Omental fat pad (tissue), 4 donors: ENCODE data around the gene LLGL1. TPM values are rescaled to one million over a fixed set of nuclear protein-coding genes. Genes with fewer than 3 reads are reported as not detected.

ENCODE experiments used
- ATAC-seq: fragments of 150-250 bp; one replicate; pipeline ENCODE4 v1.9.1; 2016; ENCODE audit warnings: mild to moderate bottlenecking, moderate library complexity; ENCODE audit not compliant: low FRiP score
- DNase-seq: peaks from one replicate; pipeline ENCODE4 v3.0.0-alpha.2; 2019; ENCODE audit warnings: low spot score
- total RNA-seq, 4 donors: library from RNA; depleted of rRNA; stranded (reverse); fragments of >200 nt; gene quantifications; one replicate each; pipeline ENCODE4 v1.1.0, GENCODE V29; 2016
- TF ChIP-seq, protein P1 (sequence below), 3 donors: fragments of 450-650 bp; IDR thresholded peaks; one replicate each; pipeline ENCODE4 v1.5.1; 2016 to 2017; ENCODE audit warnings: antibody characterized with exemption in 3 of 3, mild to moderate bottlenecking in 3 of 3, moderate library complexity in 2 of 3

Gene LLGL1
- total RNA-seq, 4 donors from 2014 or later, result 10.2 to 24.0 (median 13.2) TPM

GRCh38 chr17:18280249-18280648 lies 54.8 kb downstream of the LLGL1 start:
- DNase-seq (no peak), ATAC-seq (no peak)
- TF ChIP-seq, protein P1, sequence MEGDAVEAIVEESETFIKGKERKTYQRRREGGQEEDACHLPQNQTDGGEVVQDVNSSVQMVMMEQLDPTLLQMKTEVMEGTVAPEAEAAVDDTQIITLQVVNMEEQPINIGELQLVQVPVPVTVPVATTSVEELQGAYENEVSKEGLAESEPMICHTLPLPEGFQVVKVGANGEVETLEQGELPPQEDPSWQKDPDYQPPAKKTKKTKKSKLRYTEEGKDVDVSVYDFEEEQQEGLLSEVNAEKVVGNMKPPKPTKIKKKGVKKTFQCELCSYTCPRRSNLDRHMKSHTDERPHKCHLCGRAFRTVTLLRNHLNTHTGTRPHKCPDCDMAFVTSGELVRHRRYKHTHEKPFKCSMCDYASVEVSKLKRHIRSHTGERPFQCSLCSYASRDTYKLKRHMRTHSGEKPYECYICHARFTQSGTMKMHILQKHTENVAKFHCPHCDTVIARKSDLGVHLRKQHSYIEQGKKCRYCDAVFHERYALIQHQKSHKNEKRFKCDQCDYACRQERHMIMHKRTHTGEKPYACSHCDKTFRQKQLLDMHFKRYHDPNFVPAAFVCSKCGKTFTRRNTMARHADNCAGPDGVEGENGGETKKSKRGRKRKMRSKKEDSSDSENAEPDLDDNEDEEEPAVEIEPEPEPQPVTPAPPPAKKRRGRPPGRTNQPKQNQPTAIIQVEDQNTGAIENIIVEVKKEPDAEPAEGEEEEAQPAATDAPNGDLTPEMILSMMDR (IDR thresholded peaks at IDR 0.05), result no peak

GRCh38 chr17:18280766-18281371 lies 55.4 kb downstream of the LLGL1 start:
- ATAC-seq, result no peak
- TF ChIP-seq, protein P1 (IDR thresholded peaks at IDR 0.05), result no peak
- DNase-seq, result no peak

DNA sequence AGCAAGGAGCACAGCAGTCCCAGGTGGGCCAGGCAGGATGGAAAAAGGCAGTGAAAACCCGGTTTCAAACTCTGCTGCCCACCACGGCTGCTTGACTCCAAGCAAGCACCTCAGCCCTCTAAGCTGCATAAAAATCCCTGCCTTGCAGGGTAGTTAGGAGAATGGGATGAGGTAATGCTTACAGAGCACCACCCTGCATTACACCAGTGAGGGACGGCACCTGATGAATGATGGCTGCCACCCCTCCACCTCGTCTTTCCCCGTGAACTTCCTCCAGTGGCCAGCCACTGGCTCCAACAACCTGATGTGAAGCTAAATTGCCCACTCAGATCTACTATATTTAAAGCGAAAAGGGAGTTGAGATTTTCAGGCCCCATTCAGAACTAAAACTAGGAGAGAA lies 56.4 kb downstream of the LLGL1 start:
- no peak for DNase-seq

DNA sequence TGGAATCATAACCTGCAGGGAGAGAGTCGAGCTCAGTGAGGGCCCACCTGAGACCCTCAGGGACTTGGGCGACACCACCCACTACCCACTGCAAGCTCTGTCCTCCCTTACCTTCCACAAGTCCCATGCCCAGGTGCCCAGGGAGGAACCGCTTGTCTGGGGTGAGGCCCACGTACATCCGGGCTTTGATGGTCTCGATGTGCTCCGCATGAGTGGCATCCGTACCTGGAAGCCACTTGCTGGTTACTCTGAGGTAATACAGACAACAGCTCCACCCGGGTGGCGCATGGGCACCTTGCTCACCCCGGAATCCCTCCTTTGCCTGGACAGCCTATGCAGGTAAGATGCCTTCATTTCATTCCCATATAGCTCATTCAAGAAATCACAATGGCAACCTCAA lies 59.9 kb downstream of the LLGL1 start:
- TF ChIP-seq, protein P1 (IDR thresholded peaks at IDR 0.05), result no peak
- ATAC-seq, result no peak
- DNase-seq, result no peak

More for the DNA sequence above, 56.4 kb downstream of the LLGL1 start:
- TF ChIP-seq, protein P1 (IDR thresholded peaks at IDR 0.05), result no peak
- ATAC-seq, result no peak

DNA sequence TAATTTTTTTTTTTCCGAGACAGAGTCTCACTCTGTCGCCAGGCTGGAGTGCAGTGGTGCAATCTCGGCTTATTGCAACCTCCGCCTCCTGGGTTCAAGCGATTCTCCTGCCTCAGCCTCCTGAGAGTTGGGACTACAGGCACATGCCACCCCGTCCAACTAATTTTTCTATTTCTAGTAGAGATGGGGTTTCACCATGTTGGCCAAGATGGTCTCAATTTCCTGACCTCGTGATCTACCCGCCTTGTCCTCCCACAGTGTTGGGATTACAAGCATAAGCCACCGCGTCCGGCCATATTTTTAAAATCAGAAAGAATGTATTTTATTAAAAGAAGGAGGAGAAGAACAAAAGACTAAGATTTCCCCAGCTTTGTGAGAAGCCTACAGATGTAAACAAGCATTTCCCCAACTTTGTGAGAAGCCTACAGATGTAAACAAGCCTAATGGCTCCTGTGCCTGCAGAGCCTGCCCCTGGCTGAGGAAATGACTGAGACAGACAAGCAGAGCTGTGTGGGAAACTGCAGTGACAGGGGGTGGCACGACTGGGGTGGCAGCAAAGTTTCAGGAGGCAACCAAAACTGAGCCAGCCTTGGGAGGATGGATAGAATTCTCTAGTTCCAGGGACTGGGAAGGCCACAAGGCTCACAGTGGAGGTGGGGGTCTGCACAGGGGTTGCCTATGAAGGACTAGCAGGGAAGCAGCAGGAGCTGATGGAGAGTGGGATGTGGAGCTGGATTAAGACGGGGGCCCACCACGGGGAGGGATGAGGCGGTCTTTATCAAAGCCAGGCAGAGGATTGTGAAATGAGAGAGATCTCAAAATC lies 66.5 kb downstream of the LLGL1 start:
- DNase-seq (no peak), ATAC-seq (no peak)
- TF ChIP-seq, protein P1 (IDR thresholded peaks at IDR 0.05), result no peak

Other genes starting within 250 kb of the LLGL1 start
- gene ATPAF2, start 186.5 kb upstream of the LLGL1 start, total RNA-seq, result 10 to 100 TPM in 2 of 4 donors, 1 to 10 TPM in 2; 9.5 to 18.4 (median 13.1) TPM
- 10 to 100 TPM in 3 of 4 donors, 1 to 10 TPM in 1; 9.8 to 20.2 (median 10.5) TPM for gene GID4, start 186.2 kb upstream of the LLGL1 start, total RNA-seq
- gene DRG2, start 137.7 kb upstream of the LLGL1 start, total RNA-seq, result 10 to 100 TPM; 31.6 to 38.1 (median 37.3) TPM
- 1 to 10 TPM in 3 of 4 donors, under 1 TPM in 1; 0.31 to 3.9 (median 2.0) TPM for gene MYO15A, start 116.9 kb upstream of the LLGL1 start, total RNA-seq
- 10 to 100 TPM; 77.0 to 80.7 (median 80.3) TPM for gene ALKBH5, start 41.8 kb upstream of the LLGL1 start, total RNA-seq
- 100 to 1,000 TPM; 198 to 328 (median 324) TPM for gene FLII, start 33.1 kb downstream of the LLGL1 start, total RNA-seq
- 1 to 10 TPM; 2.9 to 9.5 (median 5.7) TPM for gene MIEF2, start 35.0 kb downstream of the LLGL1 start, total RNA-seq
- gene TOP3A, start 89.4 kb downstream of the LLGL1 start, total RNA-seq, result 10 to 100 TPM; 23.6 to 80.5 (median 47.5) TPM
- gene SMCR8, start 89.7 kb downstream of the LLGL1 start, total RNA-seq, result 10 to 100 TPM; 11.4 to 21.4 (median 14.3) TPM
- gene SHMT1, start 137.9 kb downstream of the LLGL1 start, total RNA-seq, result 100 to 1,000 TPM in 2 of 4 donors, 10 to 100 TPM in 2; 59.3 to 108 (median 102) TPM
- gene EVPLL, start 152.1 kb downstream of the LLGL1 start, total RNA-seq, result under 1 TPM in 2 of 4 donors, not detected in 2; 0.36 to 0.37 TPM